Measurements from ENCODE around the gene SEBOX.
"Not testable (repeated sequence)": the region's sequence is repeated elsewhere in the genome, so short reads cannot be mapped to it uniquely, and the experiment has no call there.

SEBOX gene

DNA sequence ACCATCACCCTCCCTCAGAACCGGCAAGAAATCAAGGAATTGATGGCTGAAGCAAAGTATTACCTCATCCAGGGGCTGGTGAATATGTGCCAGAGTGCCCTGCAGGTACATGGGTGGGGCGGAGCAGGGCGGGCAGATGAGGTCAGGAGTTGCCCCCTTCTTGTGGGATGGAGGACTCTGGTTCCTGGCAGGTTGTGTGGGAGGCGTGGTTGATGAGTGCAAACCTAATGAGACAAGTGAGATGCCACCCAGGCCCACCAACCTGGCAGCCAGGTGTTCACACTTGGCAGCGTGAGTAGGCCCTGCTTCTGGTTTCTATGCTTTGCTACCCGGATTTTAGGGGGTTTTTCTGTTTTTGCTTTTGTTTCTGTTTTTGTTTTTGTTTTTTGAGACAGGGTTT is 24.6 kb downstream of the SEBOX start:
- no peak for DNase-seq (ENCODE audit: low read depth, low spot score)

GRCh38 chr17:28339431-28339830 is 25.6 kb downstream of the SEBOX start:
- DNase-seq (ENCODE audit: low read depth, low spot score), result no peak

- DNase-seq (ENCODE audit: low read depth, low spot score), result not testable (repeated sequence)
Observed at GRCh38 chr17:28338769-28339212, 26.2 kb downstream of the SEBOX start.

DNA sequence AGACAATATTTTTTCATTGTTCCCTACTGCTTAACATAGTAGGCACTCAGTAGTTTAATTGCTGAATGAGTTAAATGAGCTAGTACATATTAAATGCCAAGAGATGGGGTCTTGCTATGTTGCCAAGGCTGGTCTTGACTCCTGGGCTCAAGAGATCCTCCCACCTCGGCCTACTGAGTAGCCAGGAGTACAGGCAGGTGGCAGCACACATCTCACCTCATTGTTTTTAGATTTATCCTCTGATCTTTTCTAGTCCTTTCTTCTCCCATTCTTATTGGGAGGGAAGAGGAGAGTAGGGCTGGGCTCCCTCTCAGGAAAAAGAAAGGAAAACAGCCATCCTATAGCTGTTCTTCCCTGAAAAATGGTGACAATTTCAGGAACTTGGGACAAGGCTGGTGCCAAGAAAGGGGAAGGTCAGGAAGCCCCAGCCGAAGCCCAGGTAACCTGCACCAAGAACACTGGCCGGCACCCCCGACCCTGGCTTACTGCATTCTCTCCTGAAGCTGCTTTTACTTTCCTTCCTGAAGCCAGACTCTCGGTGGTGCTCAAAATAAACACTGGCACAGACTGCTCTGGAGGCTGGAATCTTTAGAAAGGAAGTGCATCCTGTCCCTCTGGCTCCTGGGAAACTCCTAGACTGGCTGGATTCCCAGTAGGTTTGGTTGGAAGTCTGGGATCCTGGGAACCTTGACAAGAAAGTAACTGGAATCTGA is 26.8 kb downstream of the SEBOX start:
- no peak for DNase-seq (ENCODE audit: low read depth, low spot score)

DNA sequence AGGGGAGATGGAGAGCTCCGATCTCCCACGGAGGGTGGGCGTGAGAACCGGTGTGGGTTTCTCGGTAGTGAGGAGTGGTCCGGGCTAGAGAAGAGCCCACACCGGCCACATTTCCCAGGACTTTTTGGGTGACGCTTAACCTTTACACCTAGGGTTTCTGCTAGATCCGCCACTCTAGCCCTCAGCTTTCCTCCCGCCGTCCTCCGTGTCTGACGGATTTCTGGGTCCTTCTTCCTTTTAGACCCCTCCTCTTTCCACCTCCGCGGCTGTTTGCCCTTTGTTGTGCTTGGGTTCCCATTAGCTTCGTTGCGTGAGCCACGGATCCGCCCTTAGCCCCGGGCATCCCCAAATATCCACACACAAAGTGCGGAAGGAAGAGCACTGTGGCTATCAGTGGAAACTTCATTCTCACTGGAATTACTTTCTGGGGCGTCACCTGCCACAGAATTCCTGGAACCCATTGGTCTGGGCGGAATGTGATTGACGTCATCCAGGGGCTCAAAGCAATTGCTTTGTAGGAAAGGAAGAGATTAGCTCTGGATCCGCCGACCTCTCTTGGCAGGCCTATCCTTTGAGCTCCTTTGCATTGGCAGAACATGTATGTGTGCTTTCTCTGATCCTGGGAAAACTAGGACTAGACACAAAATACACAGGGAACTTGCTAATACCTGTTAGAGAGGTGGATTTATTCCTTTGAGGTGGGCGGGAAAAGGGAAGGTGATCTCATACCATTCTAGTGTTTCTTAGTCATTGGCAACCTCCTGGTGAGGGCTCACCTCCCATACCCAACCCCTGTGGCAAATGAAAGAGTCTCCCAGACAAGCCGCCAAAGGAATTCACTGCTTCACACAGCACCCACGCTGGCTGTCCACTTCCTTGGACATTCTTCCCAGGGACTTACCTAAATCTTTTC is 28.8 kb downstream of the SEBOX start:
- peak; percentile 54 for DNase-seq (ENCODE audit: low read depth, low spot score)

DNA sequence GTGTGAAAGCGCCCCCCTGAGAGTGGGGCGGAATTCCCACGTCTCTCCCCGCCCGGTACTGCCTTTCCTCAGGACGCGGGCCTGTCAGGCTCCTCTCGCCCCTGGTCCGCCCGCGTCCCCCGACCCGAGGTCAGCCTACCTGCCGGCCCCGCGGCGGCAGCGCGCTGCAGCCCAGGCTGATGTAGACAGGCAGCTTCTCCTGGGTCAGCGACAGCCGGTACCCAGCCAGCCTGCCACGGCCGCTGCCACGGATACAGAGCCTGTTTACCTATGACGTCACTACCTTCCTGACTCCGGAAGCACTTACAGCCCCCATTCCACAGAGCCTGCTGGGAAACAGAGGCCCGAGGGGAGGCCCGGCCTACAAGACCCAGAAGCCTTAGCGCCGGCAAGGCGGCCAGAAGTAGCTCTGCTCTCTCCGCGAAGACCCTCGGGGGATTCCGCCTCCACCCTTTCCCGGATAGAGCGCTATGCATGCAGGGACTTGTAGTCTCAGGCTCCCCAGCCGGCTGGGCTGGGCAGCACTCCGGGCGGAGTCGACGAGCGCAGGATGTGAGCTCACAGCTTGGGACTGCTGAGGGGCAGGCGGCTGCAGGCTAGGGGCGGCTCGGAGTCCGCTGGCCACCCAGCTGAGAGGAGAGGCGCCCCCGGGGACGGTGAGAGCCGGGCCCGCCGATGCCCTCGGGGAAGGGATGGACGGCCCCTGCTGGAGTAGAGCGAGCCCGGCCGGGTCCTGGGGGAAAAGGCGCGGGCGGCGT is 29.6 kb downstream of the SEBOX start, which contains the start of the genes IFT20 and TNFAIP1:
Gene IFT20, minus strand, starts transcription at position 272 of the 758 bp plus-strand sequence. CDS start 3,487 bp downstream, outside the sequence.
Gene TNFAIP1, plus strand, starts transcription at position 561 of the 758 bp plus-strand sequence. CDS start 3,761 bp downstream, outside the sequence.
- peak; percentile 99 for DNase-seq (ENCODE audit: low read depth, low spot score)

DNA sequence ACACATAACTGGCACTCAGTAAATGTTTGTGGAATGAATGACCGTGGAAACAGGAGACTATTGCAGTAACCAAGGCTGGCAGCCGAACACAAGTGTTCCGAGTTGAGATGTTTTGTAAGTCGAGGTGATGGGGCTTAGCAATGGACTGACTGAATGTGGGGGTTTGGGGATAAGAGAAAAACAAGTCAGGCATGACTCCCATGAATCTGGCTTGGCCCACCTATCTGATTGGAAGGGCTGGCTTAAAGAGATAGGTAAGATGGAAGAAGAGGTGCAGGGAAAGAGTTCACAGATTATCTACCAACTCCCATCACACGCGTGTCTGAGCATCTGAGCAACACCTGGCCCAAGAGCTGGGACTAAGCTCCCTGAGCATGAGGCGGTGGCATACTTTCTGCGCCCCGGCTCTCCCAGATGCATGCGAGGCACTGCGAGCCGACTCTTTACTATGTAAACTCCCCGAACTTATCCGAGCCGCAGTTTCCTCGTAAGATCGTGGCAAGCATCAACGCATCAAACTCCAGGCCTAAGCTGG is 30.3 kb downstream of the SEBOX start:
- DNase-seq (ENCODE audit: low read depth, low spot score), result no peak

DNA sequence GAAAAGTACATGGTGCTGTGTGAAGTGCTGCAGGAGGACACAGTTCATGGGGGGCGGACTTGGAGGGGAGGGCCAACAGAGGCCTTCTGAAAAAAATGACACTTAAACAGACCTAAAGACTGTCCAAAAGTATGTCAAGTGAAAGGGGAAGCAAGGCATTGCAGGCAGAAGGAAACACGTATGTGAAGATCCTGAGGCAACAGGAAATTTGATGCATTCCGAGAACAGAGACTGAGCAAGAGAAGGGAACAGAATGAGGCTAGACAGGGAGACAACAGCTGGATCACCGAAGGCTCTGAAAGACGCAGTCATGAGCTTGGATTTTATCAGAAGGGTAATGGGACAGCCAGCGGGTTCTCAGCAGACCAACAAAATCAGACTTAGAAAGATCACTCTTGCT is 30.8 kb downstream of the SEBOX start:
- no peak for DNase-seq (ENCODE audit: low read depth, low spot score)

DNA sequence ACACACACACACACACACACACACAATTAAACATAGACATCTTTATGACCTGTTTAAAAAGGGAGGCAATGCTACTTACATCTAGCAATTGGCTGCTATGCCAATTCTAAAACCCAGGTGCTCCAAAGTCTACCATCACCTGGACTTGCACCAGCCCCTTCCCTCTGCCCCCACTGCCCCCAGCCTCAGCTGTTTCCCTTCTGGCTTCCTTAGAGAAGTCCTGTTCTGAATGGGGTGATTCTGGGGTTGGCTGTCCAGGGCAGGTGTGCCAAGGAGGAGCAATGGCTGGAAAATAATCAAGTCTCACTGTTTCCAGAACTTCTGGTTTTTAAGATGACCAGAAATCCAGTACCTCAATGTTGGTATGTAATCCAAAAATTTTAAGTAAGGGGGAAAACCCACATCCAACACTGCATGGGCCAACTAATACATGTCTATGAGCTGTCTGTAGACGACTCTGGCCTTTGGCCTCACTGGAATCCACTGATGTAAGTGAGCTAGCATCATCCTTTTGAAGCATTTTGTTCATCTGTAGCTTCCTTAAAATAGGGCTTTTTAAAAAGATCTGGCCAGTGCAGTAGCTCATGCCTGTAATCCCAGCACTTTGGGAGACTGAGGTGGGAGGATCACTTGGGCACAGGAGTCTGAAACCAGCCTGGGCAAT is 31.8 kb downstream of the SEBOX start:
- DNase-seq (ENCODE audit: low read depth, low spot score), result no peak

GRCh38 chr17:28331891-28332420 is 33.0 kb downstream of the SEBOX start:
- DNase-seq (ENCODE audit: low read depth, low spot score), result no peak

GRCh38 chr17:28330671-28331070 is 34.3 kb downstream of the SEBOX start:
- no peak for DNase-seq (ENCODE audit: low read depth, low spot score)

- DNase-seq (ENCODE audit: low read depth, low spot score), result no peak
Observed at GRCh38 chr17:28328325-28328724, 36.7 kb downstream of the SEBOX start.

DNA sequence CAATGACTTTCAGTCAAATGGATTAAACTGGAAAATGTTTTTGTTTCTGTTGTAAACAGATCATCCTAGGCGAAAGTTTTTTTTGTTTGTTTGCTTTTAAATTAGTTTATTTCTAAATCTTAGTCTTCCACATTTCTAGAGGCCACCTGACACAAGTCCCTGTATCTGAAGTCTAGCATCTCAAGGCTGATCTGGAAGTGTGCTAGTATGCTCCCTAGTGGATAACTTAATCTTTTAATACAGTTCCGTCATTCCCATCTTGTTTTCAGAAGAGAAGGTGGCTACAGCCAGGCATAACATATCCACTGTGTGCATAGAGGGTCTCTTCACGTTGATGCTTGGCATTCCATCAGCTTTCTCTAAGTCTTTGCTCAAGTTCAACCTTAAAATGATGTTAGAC is 37.3 kb downstream of the SEBOX start:
- no peak for DNase-seq (ENCODE audit: low read depth, low spot score)

GRCh38 chr17:28327031-28327607 is 37.9 kb downstream of the SEBOX start:
- no peak for DNase-seq (ENCODE audit: low read depth, low spot score)

DNA sequence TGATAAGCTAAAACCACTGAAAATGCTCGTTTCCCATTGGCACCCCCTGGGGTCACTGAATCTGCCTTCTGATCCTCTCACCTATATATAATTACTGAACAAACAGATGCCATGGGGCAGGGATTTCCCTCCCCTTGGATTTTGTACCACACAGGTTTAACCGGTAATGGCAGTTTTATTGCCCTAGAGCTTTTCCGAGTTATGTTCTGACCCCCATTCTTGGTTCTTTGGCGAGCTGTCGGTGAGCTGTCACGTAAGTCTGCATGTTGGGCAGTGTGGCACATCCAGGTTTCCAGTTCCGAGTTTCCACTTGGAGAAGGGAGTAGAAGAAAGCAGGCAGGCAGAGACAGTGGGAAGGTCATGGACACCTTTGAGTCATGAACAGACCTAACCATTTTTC is 38.9 kb downstream of the SEBOX start:
- DNase-seq (ENCODE audit: low read depth, low spot score), result no peak

- DNase-seq (ENCODE audit: low read depth, low spot score), result no peak
Observed at GRCh38 chr17:28325211-28325610, 39.8 kb downstream of the SEBOX start.

GRCh38 chr17:28324781-28325180 is 40.2 kb downstream of the SEBOX start:
- no peak for DNase-seq (ENCODE audit: low read depth, low spot score)

- DNase-seq (ENCODE audit: low read depth, low spot score), result no peak
Observed at GRCh38 chr17:28324267-28324745, 40.7 kb downstream of the SEBOX start.

DNA sequence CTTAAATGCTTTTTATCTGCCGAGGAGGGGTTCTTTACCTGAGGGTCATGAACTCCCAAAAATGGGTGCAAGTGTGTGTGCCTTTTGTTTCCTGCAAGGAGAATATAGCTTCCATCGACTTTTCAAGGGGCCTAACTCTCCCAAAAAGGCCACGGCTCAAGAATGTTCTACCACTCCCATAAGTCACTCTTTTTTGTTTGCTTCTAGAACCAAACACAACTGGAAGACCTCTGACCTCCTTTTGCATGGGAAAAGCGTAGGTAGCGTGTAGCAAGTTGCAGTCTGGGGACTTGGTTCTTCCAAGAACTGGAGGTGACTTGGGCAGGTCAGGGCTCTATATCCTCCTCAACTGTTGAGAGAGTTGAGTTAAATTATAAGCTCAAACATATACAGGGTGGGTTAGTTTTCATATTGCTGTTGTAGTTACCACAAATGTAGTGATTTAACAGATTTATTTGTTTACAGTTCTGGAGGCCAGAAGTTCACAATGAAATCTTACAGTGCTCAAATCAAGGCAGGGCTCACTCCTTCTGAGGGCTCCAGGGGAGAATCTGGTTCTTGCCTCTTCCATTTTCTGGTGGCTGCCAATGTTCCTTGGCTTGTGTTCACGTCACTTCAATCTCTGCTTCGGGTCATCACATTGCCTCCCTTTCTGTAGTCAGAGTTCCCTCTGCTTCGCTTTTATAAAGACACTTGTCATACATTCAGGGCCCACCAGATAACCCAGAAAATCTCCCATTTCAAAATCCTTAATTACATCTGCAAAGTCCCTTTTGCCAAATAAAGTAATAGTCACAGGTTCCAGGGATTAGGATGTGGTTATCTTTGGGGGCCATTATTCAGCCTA is 44.6 kb downstream of the SEBOX start:
- no peak for DNase-seq (ENCODE audit: low read depth, low spot score)

Measured in iPS DF 19.7 (cell line).